OCI-LY7 (cell line): ENCODE results near the gene CLIP3.
"Not testable (repeated sequence)": the region's sequence is repeated elsewhere in the genome, so short reads cannot be mapped to it uniquely, and the experiment has no call there.

ENCODE experiments used
- CTCF ChIP-seq: fragments of 200-600 bp; sonication (generic); conservative IDR thresholded peaks from 2 replicates; pipeline ENCODE4 v1.5.1; 2014; ENCODE audit warnings: mild to moderate bottlenecking, antibody characterized with exemption, low read length, moderate library complexity, mixed read lengths
- EZH2phosphoT487 ChIP-seq: fragments of 200-600 bp; sonication (generic); IDR thresholded peaks from 2 replicates; pipeline ENCODE4 v1.6.1; 2018; ENCODE audit warnings: low read depth, borderline replicate concordance, mild to moderate bottlenecking, mixed run types, antibody characterized with exemption, low read length, moderate library complexity, mixed read lengths

GRCh38 chr19:35980997-35981396 is 51.7 kb downstream of the CLIP3 start:
- TF ChIP-seq CTCF, EZH2phosphoT487: not testable (repeated sequence)
